NCI-H345 treated with DMSO at 0.1 percent for 48 hours (cell line): ENCODE data around the gene GAPDH.
"Not testable (repeated sequence)": the region's sequence is repeated elsewhere in the genome, so short reads cannot be mapped to it uniquely, and the experiment has no call there.

ENCODE experiments used
- DNase-seq: peaks from one replicate; lab custom pipeline; 2025; ENCODE audit not compliant: unreplicated experiment; lab: John Stamatoyannopoulos, UW

The GAPDH gene

DNA sequence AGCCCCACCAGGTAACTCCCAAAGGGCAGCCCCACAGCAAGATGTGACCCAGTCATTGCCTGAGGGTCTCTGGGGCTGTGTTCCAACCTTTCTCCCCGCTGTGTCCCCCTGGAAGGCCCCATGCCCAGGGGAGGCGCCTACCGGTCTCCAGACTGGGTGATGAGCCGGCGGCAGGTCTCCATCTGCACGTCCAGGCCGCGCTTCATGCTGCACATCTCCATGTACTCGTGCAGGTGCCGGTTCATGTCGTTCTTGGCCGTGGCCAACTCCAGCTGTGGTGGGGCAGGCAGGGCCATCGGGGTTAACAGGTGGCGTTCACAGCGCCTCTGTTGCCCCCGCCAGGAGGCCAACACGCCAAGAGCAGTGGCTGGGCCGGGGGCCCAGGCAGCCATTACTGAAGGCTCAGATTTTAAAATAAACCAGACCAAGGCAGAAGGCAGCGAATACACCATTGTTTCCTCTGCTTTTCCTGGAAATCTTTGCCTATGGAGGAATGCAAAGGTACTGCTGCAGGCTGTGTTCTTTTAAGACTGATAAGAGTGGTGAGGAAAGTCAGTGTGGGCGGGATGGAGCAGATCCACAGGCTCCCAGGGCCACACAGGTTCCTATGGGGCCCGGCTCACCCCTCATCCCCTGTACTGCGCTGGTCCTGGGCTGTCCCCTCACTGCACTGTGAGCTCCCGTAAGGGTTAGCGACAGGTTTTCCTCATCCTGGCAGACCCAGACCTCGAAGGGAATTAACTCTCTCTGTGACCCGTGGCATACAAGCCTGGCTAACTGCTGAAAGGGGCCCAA lies 7.3 kb downstream of the GAPDH start:
- no peak for DNase-seq

DNA sequence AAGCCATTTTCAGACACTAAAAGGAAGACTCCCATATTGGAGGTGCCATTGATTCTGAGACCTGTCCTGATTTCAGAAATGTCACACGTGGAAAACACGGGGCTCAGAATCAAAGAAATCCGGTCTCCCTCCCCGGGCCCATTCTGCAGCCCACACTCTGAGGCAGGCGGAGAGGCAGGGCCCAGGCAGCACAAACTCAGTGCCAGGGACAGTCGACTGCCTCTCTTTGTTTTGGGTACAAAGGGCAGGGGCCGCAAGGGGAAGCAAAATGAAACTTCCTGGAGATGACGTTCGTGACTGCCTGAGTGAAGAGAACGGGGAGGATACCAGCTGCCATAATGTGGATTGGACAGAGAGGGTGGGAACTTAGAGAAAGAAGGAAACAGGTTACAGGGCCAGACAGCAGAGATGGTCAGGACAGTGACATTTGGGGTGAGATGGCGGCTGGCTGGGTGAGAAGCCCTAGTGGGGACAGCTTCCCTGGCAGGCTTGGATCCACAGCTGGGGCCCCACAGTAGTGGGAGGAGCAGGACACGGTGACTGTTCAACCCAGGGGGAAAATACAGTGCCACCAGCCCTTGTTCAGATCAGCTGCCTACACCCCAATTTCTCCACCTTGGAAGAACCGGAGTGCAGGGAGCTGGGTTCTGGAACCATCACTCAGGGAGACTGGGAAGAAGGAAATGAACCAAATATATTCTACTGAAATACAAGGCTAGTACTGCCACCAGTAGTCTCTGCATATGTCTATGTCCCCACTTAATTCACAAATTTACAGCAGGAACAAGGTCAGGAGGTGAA lies 8.1 kb downstream of the GAPDH start:
- no peak for DNase-seq

DNA sequence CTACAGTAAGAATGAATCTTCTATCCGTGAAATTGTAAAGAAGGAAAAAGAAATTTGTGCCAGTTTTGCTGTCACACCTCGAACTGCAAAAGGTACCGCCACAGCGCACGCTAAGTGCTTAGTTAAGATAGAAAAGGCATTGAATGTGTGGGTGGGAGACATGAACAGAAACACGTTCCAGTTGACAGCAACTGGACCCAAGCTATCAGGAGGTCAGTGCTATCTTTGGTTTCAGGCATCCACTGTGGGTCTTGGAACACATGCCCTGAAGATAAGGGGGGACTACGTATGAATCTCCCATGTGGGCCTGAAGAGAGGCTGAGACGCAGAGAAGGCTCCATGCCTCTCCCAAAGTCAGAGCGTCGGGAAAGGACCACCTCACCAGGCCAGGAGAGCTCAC lies 11.7 kb downstream of the GAPDH start:
- no peak for DNase-seq

DNA sequence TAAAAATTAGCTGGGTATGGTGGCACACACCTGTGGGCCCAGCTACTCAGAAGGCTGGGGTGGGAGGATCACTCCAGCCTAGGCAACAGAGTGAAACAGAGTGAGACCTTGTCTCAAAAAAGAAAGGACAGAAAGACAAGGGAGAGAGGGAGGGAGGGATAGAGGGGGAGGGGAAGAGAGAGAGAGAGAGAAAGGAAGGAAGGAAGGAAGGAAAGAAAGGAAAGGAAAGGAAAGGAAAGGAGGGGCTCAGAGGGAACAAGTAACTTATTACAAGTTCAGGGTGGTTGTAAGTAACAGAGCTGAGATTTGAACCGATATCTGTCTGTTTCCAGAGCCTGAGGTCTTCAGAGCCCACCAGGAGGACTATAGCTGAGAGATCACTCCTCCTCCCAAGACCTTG lies 13.2 kb downstream of the GAPDH start:
- DNase-seq, result no peak

DNA sequence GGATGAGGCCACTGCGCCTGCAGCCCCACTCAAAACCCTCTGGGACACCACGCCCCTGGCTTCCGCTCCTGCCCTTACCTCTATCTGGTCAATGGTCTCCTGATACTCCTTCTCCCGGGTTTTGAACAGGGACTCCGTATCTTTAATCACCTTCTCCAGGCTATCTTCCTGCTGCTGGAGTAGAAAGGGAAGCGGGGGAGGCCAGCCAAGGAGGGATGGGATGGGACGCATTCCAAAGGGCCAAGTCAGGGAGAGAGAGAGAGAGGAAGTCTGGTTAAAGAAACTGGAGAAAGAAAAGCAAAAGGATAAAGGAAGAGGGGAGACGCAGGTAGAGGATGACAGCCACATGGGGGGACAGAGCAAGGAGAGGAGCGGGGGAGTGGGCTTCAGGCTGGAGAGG lies 13.7 kb downstream of the GAPDH start:
- DNase-seq, result no peak

DNA sequence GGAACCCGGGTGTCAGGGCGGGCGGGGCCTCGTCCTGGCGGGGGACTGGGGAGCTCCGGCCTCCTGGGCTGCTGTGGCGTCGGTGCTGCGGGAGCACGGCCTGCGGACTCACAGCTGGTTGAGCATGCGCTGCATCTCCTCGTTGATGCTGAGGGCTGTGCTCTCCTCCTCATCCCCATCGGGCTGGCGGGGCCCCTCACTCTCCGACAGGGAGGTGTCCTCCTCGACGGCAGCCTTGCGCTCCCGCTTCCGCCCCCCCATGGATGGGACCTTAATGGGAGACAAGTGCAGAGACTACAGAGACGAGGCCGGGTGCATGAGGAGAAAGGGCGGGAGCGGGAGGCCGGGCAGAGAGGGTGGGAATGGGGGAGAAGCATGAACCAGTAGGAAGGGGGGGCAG lies 14.2 kb downstream of the GAPDH start:
- DNase-seq, result no peak

DNA sequence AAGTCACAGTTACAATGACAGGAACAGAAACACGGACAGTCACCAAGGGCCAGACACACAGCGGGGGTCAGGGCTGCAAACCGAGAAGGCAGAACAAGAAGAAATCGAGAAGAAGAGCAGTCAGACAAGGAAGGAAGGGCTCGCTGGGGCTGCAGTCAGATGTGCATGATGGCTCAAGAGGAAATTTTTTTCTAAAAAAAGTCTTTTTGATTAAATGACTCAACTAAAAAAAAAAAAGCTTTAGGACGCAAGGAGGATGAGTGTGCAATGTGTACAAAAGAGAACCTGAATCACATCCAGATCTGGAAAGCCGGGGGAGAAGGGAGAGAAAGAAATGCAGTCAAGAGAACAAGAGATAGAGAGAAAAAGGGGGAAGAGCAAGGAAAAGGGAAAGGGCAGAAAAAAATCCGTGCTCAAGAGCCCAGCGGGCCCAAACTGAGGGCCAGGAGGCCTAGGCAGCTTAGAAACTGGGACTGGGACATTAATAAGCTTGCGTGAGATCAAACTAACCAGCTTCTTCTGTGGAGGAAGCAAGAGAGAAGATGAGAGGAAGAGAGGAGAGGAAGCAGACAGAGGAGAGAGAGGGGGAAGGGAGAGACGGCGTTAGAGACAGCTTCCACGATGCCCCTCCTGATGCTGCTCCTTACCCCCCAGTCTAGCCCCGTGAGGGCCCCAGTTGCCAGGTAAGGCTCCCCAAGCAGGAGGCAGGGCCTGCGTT lies 14.8 kb downstream of the GAPDH start:
- DNase-seq, result no peak

DNA sequence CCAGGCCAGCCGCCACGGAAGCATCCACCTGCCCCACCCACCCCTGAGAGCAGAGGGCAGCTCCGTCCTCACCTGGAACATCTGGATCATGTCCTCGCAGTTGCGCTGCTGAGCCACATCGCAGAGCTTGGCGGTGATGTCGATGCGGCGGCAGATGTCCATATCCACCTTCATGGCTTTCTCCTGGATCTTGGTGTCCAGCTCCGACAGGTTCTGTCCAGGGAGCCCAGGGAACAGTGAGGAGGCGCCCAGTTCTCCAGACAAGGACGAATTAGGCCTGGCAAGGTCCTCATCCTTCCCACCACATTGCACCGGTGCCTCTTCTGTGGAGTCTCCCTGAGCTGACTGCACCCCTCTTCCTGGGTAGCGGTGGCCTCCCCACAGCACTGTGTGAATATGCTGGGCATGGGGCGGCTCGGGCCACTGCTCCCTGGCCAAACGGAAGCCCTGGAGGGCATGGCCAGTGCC lies 15.4 kb downstream of the GAPDH start:
- no peak for DNase-seq

DNA sequence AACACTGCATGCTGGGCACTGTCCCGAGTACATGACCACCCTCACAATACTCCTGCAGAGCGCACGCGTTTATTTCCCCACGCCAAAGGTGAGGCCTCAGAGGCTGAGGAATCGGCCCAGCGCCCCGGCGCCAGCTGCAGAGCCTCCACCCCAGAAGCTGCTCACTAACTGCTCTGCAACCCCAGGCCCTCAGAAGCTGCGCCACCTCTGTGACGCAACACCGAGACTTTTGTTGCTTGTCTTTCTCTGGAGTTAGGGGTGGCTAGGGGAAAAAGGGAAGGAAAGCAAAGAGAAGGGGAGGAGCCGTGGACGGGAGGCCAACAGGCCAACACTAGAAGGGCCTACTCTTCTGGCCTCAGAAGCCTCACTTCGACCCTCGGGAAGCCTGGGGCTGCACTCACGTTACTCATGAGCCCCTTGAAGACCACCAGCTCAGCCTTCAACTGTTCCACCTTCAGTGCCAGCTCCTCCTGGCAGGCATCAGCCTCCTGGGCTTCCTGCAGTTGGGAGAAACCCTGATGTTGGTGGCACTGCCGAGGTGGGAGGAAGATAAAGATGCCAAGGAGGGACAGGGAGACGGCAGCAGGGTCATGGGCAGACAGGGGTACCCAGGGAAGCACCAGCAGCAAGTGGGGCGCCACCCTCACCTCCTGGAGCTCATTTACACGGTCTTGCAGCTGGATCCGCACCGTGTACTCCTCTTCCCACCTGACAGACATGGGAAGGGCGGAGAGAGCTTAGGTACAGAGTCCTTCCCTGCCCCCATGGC lies 16.2 kb downstream of the GAPDH start:
- no peak for DNase-seq

DNA sequence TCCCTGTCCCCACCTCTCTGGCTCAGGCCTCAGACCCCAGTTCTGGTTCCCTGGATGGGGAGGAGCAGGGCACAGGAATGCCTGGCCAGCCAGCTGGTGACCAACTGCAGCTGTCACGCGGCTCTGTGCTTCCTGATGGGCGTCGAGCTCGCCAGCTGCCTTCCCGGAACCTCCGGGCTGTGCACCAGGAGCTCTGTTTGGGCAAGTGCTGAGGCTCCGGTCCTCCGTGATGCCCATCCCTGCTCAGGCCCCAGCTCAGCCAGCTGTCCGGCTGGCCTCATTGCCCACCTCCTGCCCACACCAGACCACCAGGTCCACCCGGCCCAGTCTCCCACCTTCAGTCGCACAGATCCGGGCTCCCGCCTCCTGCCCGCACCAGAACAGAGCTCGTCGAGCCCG lies 16.7 kb downstream of the GAPDH start:
- DNase-seq, result no peak

DNA sequence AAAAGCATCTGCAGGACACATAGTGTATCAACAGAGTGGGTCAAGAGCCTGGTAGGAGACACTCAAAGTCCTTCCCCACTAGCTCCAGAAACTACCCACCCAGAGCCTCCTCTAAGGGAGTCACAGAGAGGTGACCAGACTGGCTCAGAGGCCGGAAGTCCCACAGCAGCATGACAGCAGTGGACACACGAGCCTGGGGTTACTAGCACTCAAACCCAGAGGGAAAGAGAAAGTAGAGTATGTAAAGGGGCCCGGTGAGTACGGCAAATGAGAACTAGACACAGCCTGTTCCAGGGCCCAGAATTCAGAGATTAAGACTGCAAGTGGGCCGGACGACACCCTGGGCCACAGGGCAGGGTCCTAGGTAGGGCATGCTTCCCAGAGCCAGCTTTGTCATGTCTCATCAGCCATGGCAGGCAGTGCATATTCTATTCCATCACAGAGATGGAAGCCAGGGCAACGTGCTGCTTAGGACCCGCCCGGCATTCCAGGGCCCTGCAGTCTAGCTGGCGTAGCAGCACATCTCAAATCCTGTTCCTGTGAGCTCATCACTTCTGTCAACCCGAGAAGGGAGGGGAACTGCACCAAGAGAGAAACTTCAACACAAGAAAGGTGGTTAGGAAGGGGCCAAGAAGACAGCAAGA lies 17.3 kb downstream of the GAPDH start:
- no peak for DNase-seq

DNA sequence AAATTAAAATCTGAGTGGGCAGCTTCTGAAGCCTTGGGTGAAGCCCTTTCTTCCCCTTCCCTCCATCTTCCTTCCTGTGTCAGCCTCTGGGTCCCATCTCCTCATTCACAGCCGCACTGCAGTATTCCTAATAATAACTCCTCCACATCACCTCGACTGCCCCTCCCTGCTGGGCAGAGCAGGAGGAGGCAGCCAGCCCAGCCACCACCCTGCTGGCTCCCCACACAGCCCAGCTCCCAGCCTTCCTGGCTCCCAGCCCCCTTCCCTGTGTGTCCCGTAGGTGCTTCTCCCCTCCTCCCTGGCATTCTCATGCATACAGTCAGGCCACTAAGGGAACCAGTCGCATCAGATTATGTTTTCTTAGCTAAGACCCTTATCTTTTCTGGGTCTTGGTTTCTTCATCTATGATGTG lies 17.8 kb downstream of the GAPDH start:
- DNase-seq, result no peak

DNA sequence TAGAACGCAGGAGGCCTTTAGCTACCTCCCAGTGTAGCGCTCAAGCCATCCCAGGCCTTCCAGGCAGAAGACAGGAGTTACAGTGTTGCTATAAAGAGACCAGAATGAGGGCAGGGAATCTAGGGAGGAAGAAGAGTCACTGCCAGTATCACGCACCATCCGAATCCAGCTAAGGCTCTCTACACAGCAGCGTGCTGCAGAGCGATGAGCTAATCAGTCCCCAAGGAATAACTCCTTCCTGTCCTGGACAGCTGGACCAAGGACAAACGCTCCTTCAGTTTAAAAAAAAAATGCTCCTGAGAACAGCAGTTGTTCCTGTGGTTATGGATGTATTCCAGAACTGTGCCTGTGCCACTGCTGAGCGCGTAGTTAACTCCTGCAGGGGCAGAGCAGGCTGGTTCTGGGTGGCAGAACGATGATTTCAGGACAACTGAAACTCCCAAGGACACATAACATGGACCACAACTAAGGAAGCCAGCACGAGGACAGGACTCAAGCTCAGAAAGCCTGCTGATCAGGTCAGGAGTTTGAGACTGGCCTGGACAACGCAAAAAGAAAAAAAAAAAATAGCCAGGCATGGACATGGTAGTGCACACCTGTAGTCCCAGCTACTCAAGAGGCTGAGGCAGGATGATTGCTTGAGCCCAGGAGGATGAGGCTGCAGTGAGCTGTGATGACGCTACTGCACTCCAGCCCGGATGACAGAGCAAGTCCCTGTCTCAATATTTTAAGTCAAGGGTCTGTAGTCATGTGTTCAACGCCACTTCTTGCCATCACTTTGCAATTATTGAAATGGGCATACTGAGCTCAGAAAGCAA lies 18.9 kb downstream of the GAPDH start:
- no peak for DNase-seq

DNA sequence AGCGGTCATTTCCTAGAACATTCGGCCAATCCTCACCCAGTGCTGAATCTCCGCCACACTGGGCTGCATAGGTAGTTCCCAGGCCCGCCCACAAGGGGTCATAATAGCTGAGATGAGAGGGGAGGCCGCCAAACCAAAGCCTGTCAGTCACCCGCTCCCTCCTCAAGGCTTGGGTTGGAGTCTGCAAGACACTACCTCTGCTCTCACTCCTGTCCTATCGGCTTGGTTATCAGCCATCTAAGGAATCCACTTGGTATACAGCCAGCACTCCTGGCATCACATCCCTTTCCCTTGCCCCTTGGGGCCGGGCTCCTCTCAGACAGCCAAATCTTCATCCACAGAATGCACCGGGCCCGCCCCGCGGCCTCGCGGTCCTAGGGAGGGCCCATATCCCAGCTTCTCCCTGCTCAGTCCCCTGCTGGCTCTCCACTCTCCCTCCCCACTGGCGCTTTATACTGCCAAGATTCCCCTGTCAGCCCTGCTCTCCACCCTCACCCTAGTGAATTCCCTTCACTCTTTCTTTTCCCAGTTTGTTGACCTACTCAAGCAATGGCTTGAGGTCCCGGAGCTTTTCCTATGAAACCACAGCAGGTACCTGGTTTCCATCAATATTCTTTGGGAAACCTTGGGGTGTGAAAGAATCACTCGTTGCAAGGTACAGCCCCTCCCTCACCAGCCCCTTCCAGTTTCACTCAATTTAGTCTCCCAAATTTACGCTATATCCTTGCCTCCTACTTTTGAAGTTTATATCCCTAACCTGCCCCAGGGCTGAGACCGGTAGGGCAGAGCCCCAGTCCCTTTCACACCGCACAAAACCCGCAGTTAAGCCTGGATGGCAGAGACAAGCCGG lies 20.1 kb downstream of the GAPDH start:
- DNase-seq, result no peak

DNA sequence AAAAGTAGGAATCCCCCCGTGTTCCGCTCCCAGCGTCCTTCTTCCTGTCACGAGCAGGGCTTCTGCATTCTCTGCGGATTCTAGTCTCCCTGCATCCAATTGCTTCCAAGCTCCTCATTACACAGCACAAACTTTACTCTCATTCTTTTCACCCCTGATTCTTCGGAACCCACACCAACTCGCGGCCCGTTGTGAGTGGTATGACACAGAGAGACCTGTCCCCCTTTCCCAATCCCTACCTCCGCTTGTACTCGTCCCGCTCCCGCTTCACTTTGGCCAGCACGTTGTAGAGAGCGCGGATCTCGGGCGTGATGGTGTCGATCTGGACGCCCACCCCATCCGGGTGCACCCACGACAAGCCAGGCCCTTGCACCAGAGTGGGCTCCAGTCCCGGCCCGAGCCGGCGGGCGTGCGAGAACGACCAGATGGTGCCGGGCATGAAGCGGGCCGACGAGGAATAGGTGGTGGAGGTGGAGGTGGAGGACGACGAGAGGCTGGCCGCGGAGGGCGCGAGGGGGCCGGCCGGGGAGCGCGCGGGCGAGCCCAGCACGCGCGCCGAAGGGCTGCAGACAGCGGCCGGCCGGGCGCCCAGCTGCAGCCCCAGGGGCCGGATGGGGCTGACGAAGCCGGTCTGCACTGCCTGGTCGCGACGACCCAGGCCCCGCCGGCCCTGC lies 20.8 kb downstream of the GAPDH start:
- no peak for DNase-seq

DNA sequence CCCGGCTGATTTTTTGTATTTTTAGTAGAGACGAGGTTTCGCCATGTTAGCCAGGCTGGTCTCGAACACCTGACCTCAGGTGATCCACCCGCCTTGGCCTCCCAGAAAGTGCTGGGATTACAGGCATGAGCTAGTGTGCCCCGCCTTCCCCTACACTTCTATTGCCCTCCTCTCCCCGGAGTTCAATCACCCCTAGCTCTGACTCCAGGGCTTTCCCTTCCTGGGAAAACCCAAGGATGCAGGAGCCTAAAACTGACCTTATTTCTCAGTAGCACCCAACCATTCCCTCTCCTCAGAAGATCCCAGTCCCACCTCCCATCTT lies 22.1 kb downstream of the GAPDH start:
- DNase-seq, result not testable (repeated sequence)

DNA sequence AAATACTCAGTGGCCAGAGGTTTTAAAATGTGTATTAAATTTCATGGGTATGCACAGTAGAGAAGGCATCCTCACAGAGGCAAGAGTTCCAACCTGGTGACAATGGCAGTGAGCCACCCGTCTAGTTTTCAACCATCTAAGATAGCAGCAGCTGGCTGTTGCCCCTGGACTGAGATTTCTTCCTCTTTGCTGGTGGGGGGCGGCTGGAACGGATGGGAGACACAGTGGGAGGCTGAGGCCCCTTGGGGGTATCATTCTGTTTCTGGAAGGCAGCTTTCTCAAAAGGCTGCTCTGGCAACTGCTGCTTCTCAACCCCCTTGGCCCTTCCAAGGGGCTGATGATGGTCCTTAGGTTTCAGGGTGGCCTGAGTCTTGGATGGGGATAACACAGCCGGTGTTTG lies 22.5 kb downstream of the GAPDH start:
- no peak for DNase-seq

DNA sequence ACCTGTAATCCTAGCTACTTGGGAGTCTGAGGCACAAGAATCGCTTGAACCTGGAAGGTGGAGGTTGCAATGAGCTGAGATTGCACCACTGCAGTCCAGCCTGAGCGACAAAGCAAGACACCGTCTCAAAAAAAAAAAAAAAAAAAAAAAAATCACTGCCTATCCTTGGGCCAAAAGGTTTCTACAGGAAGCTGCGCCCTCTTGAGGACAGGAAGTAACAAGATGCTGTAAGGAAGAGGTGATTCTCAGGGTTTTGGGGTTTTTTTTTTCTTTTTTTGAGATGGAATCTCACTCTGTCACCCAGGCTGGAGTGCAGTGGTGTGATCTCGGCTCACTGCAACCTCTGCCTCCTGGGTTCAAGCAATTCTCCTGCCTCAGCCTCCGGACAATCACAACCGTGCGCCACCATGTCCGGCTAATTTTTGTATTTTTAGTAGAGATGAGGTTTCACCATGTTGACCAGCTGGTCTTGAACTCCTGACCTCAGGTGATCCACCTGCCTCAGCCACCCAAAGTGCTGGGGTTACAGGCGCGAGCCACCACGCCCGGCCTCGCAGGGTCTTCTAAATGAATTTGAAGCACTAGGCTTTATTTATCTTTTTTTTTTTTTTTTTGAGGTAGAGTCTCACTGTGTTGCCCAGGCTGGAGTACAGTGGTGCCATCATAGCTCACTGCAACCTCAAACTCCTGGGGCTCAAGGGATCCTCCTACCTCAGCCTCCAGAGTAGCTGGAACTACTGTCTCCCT lies 23.9 kb downstream of the GAPDH start:
- not testable (repeated sequence) for DNase-seq
